WTC11 (cell line): ENCODE data around the gene PSMD12.

Source experiments
- ATF3 ChIP-seq: sonication (generic); formaldehyde crosslinking; conservative IDR thresholded peaks from 2 replicates; pipeline ENCODE4 v1.8.1; 2022; ENCODE audit warnings: mild to moderate bottlenecking, missing genetic modification reagents
- CREB1 ChIP-seq: sonication (generic); formaldehyde crosslinking; IDR thresholded peaks from 2 replicates; pipeline ENCODE4 v1.8.0; 2023; ENCODE audit warnings: mild to moderate bottlenecking, missing genetic modification reagents
- CTCF ChIP-seq: fragments of 200-600 bp; IDR thresholded peaks from 2 replicates; pipeline ENCODE4 v1.8.0; 2022; ENCODE audit warnings: antibody characterized with exemption
- ETV6 ChIP-seq: sonication (generic); formaldehyde crosslinking; IDR thresholded peaks from 2 replicates; pipeline ENCODE4 v1.8.1; 2022; ENCODE audit warnings: mild to moderate bottlenecking, missing genetic modification reagents
- FOXP4 ChIP-seq: sonication (generic); formaldehyde crosslinking; IDR thresholded peaks from 2 replicates; pipeline ENCODE4 v1.8.0; 2022; ENCODE audit warnings: mild to moderate bottlenecking, missing genetic modification reagents
- JUN ChIP-seq: sonication (generic); formaldehyde crosslinking; IDR thresholded peaks from 2 replicates; pipeline ENCODE4 v1.8.0; 2023; ENCODE audit warnings: mild to moderate bottlenecking, missing genetic modification reagents
- SMAD3 ChIP-seq: sonication (generic); formaldehyde crosslinking; IDR thresholded peaks from 2 replicates; pipeline ENCODE4 v1.8.0; 2022; ENCODE audit warnings: missing genetic modification reagents, mild to moderate bottlenecking, borderline replicate concordance
- ZBTB43 ChIP-seq: sonication (generic); formaldehyde crosslinking; IDR thresholded peaks from 2 replicates; pipeline ENCODE4 v1.8.1; 2023; ENCODE audit warnings: mild to moderate bottlenecking, missing genetic modification reagents
- ZSCAN18 ChIP-seq: fragments of 250-450 bp; sonication (Bioruptor Pico); IDR thresholded peaks from 2 replicates; pipeline ENCODE4 v2.1.2; 2022; ENCODE audit warnings: mild to moderate bottlenecking, moderate library complexity

- TF ChIP-seq CTCF (no peak), ETV6 (CRISPR knock-in tag) (no peak), ZBTB43 (CRISPR knock-in tag) (no peak), JUN (CRISPR knock-in tag) (no peak), SMAD3 (CRISPR knock-in tag) (no peak), ATF3 (CRISPR knock-in tag) (no peak), ZSCAN18 (CRISPR knock-in tag) (no peak), CREB1 (CRISPR knock-in tag) (no peak), FOXP4 (no peak)
Observed at GRCh38 chr17:67316781-67317180, 49.6 kb downstream of the PSMD12 start.
